ENCODE measurements around the gene SWAP70. TPM values are rescaled to one million over a fixed set of nuclear protein-coding genes. Genes with fewer than 3 reads are reported as not detected.

The SWAP70 gene
- total RNA-seq, 1 donor from 2014 or later: 50.1 TPM

- no peak for TF ChIP-seq CTCF (IDR thresholded peaks at IDR 0.05)
- no peak for DNase-seq
- Histone ChIP-seq H3K4me1 (no peaks in the 10 kb centered on the region), H3K9me3 (no peaks in the 10 kb centered on the region), H3K27ac (no peak overlapping the region), H3K36me3 (peaks cover 4% of the 10 kb centered on the region), H3K4me3 (no peak overlapping the region), H3K27me3 (ENCODE audit: low read depth) (no peaks in the 10 kb centered on the region)
- intact Hi-C loops (cut with DNase I): no loop called here
- ATAC-seq: no peak
Observed at GRCh38 chr11:9796266-9796665, 132.4 kb downstream of the SWAP70 start.

- DNase-seq: no peak
Observed at GRCh38 chr11:9796854-9797253, 133.0 kb downstream of the SWAP70 start.

GRCh38 chr11:9797300-9797699, 133.4 kb downstream of the SWAP70 start:
- Histone ChIP-seq H3K9me3 (no peaks in the 10 kb centered on the region), H3K27ac (no peak overlapping the region), H3K27me3 (ENCODE audit: low read depth) (no peaks in the 10 kb centered on the region), H3K4me1 (peaks cover 5% of the 10 kb centered on the region), H3K36me3 (peaks cover 4% of the 10 kb centered on the region), H3K4me3 (no peak overlapping the region)
- no peak for ATAC-seq
- no peak for TF ChIP-seq CTCF (IDR thresholded peaks at IDR 0.05)
- intact Hi-C loops (cut with DNase I): no loop called here
- no peak for DNase-seq

More at GRCh38 chr11:9796854-9797253, 133.0 kb downstream of the SWAP70 start:
- H3K36me3 ChIP-seq: peaks cover 4% of the 10 kb centered on the region
- ATAC-seq: no peak
- intact Hi-C loops (cut with DNase I): no loop called here
- no peaks in the 10 kb centered on the region for H3K27me3 ChIP-seq (ENCODE audit: low read depth)
- no peak overlapping the region for H3K4me3 ChIP-seq
- no peak overlapping the region for H3K27ac ChIP-seq
- no peaks in the 10 kb centered on the region for H3K9me3 ChIP-seq
- peaks cover 5% of the 10 kb centered on the region for H3K4me1 ChIP-seq
- TF ChIP-seq CTCF (IDR thresholded peaks at IDR 0.05): no peak

GRCh38 chr11:9799886-9800285, 136.0 kb downstream of the SWAP70 start:
- no peak for TF ChIP-seq CTCF (IDR thresholded peaks at IDR 0.05)
- H3K27ac ChIP-seq: no peak overlapping the region
- H3K9me3 ChIP-seq: no peaks in the 10 kb centered on the region
- ATAC-seq (no peak), DNase-seq (no peak)
- H3K27me3 ChIP-seq (ENCODE audit: low read depth): no peaks in the 10 kb centered on the region
- intact Hi-C loops (cut with DNase I): no loop called here
- peaks cover 5% of the 10 kb centered on the region for H3K4me1 ChIP-seq
- H3K4me3 ChIP-seq: no peak overlapping the region
- no peaks in the 10 kb centered on the region for H3K36me3 ChIP-seq

GRCh38 chr11:9802291-9802861, 138.5 kb downstream of the SWAP70 start:
- H3K36me3 ChIP-seq: peaks cover 14% of the 10 kb centered on the region
- intact Hi-C loops (cut with DNase I): no loop called here
- H3K4me3 ChIP-seq: no peak overlapping the region
- TF ChIP-seq CTCF (IDR thresholded peaks at IDR 0.05): no peak
- ATAC-seq: no peak
- no peak for DNase-seq
- no peaks in the 10 kb centered on the region for H3K27me3 ChIP-seq (ENCODE audit: low read depth)
- H3K4me1 ChIP-seq: peaks cover 5% of the 10 kb centered on the region
- H3K9me3 ChIP-seq: no peaks in the 10 kb centered on the region
- H3K27ac ChIP-seq: no peak overlapping the region

Other genes with a start within 250 kb of the SWAP70 start
- gene ZNF143, start 203.1 kb upstream of the SWAP70 start, total RNA-seq: 34.0 TPM
- gene WEE1, start 90.4 kb upstream of the SWAP70 start, total RNA-seq: 12.4 TPM

Data from lower lobe of right lung (tissue), 2 donors.